ENCODE measurements around the gene MRPL57. TPM values are rescaled to one million over a fixed set of nuclear protein-coding genes. Genes with fewer than 3 reads are reported as not detected.

The MRPL57 gene
- total RNA-seq, 1 experiment from 2014 or later = 29.4 TPM

GRCh38 chr13:21176215-21176981, at the start of gene MRPL57, which contains the start of gene SKA3 (continued):
- 0 out of 2 replicates have a peak, but pooled peaks have one; percentile 16 for TF ChIP-seq PREB (CRISPR knock-in tag; IDR thresholded peaks at IDR 0.05; ENCODE audit: borderline replicate concordance)
- TF ChIP-seq CREM (CRISPR knock-in tag; IDR thresholded peaks at IDR 0.05) = peak; percentile 80
- TF ChIP-seq ZNF219 (CRISPR knock-in tag; IDR thresholded peaks at IDR 0.05; ENCODE audit: borderline replicate concordance) = no peak
- TF ChIP-seq, protein P1, sequence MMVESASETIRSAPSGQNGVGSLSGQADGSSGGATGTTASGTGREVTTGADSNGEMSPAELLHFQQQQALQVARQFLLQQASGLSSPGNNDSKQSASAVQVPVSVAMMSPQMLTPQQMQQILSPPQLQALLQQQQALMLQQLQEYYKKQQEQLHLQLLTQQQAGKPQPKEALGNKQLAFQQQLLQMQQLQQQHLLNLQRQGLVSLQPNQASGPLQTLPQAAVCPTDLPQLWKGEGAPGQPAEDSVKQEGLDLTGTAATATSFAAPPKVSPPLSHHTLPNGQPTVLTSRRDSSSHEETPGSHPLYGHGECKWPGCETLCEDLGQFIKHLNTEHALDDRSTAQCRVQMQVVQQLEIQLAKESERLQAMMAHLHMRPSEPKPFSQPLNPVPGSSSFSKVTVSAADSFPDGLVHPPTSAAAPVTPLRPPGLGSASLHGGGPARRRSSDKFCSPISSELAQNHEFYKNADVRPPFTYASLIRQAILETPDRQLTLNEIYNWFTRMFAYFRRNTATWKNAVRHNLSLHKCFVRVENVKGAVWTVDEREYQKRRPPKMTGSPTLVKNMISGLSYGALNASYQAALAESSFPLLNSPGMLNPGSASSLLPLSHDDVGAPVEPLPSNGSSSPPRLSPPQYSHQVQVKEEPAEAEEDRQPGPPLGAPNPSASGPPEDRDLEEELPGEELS (CRISPR knock-in tag; IDR thresholded peaks at IDR 0.05) = peak; percentile 88
- TF ChIP-seq KAT7 (CRISPR knock-in tag; IDR thresholded peaks at IDR 0.05; ENCODE audit: borderline replicate concordance) = peak; percentile 96; the same call in 1 of the 2 replicates
- TF ChIP-seq ZNF396 (CRISPR knock-in tag; IDR thresholded peaks at IDR 0.05; ENCODE audit: borderline replicate concordance) = no peak
- TF ChIP-seq FOXJ3 (CRISPR knock-in tag; IDR thresholded peaks at IDR 0.05; ENCODE audit: borderline replicate concordance) = peak; percentile 81; the same call in 1 of the 2 replicates
- peak; percentile 96 for TF ChIP-seq HMGXB4 (CRISPR knock-in tag; IDR thresholded peaks at IDR 0.05)
- TF ChIP-seq MYBL2 (CRISPR knock-in tag; IDR thresholded peaks at IDR 0.05) = peak; percentile 97
- peak; percentile 71 for TF ChIP-seq GABPB1 (CRISPR knock-in tag; IDR thresholded peaks at IDR 0.05)
- TF ChIP-seq ZNF232 (CRISPR knock-in tag; IDR thresholded peaks at IDR 0.05) = peak; percentile 72; the same call in 1 of the 2 replicates
- TF ChIP-seq ZNF512 (CRISPR knock-in tag; IDR thresholded peaks at IDR 0.05; ENCODE audit: borderline replicate concordance) = no peak
- peak; percentile 45; the same call in 1 of the 2 replicates for TF ChIP-seq CREB1 (CRISPR knock-in tag; IDR thresholded peaks at IDR 0.05)
- TF ChIP-seq FOXP1 (CRISPR knock-in tag; IDR thresholded peaks at IDR 0.05; ENCODE audit: borderline replicate concordance) = peak; percentile 90; the same call in 1 of the 2 replicates
- TF ChIP-seq NR1H2 (CRISPR knock-in tag; IDR thresholded peaks at IDR 0.05) = no peak; the same call in 1 of the 2 replicates
- peak; percentile 90 for TF ChIP-seq MAX (CRISPR knock-in tag; IDR thresholded peaks at IDR 0.05)
- no peak; the same call in 1 of the 2 replicates for TF ChIP-seq ZNF138 (CRISPR knock-in tag; conservative IDR thresholded peaks at IDR 0.05)
- TF ChIP-seq MXD4 (CRISPR knock-in tag; IDR thresholded peaks at IDR 0.05; ENCODE audit: borderline replicate concordance) = no peak
- TF ChIP-seq ATF3 (CRISPR knock-in tag; conservative IDR thresholded peaks at IDR 0.05) = no peak
- TF ChIP-seq, protein P2, sequence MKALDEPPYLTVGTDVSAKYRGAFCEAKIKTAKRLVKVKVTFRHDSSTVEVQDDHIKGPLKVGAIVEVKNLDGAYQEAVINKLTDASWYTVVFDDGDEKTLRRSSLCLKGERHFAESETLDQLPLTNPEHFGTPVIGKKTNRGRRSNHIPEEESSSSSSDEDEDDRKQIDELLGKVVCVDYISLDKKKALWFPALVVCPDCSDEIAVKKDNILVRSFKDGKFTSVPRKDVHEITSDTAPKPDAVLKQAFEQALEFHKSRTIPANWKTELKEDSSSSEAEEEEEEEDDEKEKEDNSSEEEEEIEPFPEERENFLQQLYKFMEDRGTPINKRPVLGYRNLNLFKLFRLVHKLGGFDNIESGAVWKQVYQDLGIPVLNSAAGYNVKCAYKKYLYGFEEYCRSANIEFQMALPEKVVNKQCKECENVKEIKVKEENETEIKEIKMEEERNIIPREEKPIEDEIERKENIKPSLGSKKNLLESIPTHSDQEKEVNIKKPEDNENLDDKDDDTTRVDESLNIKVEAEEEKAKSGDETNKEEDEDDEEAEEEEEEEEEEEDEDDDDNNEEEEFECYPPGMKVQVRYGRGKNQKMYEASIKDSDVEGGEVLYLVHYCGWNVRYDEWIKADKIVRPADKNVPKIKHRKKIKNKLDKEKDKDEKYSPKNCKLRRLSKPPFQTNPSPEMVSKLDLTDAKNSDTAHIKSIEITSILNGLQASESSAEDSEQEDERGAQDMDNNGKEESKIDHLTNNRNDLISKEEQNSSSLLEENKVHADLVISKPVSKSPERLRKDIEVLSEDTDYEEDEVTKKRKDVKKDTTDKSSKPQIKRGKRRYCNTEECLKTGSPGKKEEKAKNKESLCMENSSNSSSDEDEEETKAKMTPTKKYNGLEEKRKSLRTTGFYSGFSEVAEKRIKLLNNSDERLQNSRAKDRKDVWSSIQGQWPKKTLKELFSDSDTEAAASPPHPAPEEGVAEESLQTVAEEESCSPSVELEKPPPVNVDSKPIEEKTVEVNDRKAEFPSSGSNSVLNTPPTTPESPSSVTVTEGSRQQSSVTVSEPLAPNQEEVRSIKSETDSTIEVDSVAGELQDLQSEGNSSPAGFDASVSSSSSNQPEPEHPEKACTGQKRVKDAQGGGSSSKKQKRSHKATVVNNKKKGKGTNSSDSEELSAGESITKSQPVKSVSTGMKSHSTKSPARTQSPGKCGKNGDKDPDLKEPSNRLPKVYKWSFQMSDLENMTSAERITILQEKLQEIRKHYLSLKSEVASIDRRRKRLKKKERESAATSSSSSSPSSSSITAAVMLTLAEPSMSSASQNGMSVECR (CRISPR knock-in tag; IDR thresholded peaks at IDR 0.05; ENCODE audit: borderline replicate concordance) = 0 out of 2 replicates have a peak, but pooled peaks have one; percentile 91
- TF ChIP-seq JUN (CRISPR knock-in tag; IDR thresholded peaks at IDR 0.05) = no peak
- TF ChIP-seq PRRX2 (CRISPR knock-in tag; IDR thresholded peaks at IDR 0.05) = 0 out of 2 replicates have a peak, but pooled peaks have one; percentile 45
- no peak for TF ChIP-seq ATF2 (CRISPR knock-in tag; IDR thresholded peaks at IDR 0.05; ENCODE audit: borderline replicate concordance, low read depth)
- no peak for TF ChIP-seq NR2C2 (CRISPR knock-in tag; IDR thresholded peaks at IDR 0.05)

All from WTC11 (cell line).